Gastrocnemius medialis (tissue), 4 donors: ENCODE data around the gene TBCD. TPM values are rescaled to one million over a fixed set of nuclear protein-coding genes. Genes with fewer than 3 reads are reported as not detected.
A peak's percentile ranks its signal among the peaks of the same experiment; 100 is the strongest.

Source experiments
- ATAC-seq, 2 donors: fragments of 150-250 bp; one replicate each; pipeline ENCODE4 v1.9.1; 2016
- DNase-seq, 2 donors: peaks; one replicate each; pipeline ENCODE4 v3.0.0-alpha.2; 2019
- H3K27ac ChIP-seq, 4 donors: fragments of 200-600 bp; sonication (generic); 1 replicate in 1 of 4; 2 replicates in 3 of 4; pipeline ENCODE4 v1.5.1; 2016 to 2018; ENCODE audit warnings: mild to moderate bottlenecking in 2 of 4, moderate library complexity in 1 of 4
- H3K27me3 ChIP-seq, 3 donors: fragments of 200-600 bp; sonication (generic) in 2 of 3; 1 replicate in 1 of 3; 2 replicates in 2 of 3; pipeline versions ENCODE4 v1.5.1 to v1.6.0; 2016 to 2019; ENCODE audit warnings: mild to moderate bottlenecking in 1 of 3, moderate library complexity in 1 of 3
- H3K36me3 ChIP-seq, 2 donors: fragments of 200-600 bp; sonication (generic) in 1 of 2; one replicate each; pipeline ENCODE4 v1.5.1; 2017 to 2018
- H3K4me1 ChIP-seq, 2 donors: fragments of 200-600 bp; sonication (generic) in 1 of 2; one replicate each; pipeline ENCODE4 v1.5.1; 2016 to 2017; ENCODE audit warnings: mild to moderate bottlenecking in 2 of 2
- H3K4me3 ChIP-seq, 4 donors: fragments of 200-600 bp; sonication (generic) in 3 of 4; 1 replicate in 1 of 4; 2 replicates in 3 of 4; pipeline ENCODE4 v1.5.1; 2016 to 2019; ENCODE audit warnings: mild to moderate bottlenecking in 2 of 4
- H3K9me3 ChIP-seq, 3 donors: fragments of 200-600 bp; sonication (generic) in 2 of 3; 1 replicate in 1 of 3; 2 replicates in 2 of 3; pipeline ENCODE4 v1.5.1; 2016 to 2019
- CTCF ChIP-seq, 5 experiments: fragments of 450-650 bp in 3 of 5; fragments of 200-600 bp in 2 of 5; sonication (generic) in 2 of 5; IDR thresholded peaks in 4 of 5; conservative IDR thresholded peaks in 1 of 5; 1 replicate in 4 of 5; 2 replicates in 1 of 5; pipeline ENCODE4 v1.5.1; 2016 to 2019; ENCODE audit warnings: antibody characterized with exemption in 5 of 5, mild to moderate bottlenecking in 3 of 5, moderate library complexity in 3 of 5
- POLR2A ChIP-seq, 2 donors: fragments of 450-650 bp; IDR thresholded peaks; one replicate each; pipeline ENCODE4 v1.6.1; 2017; ENCODE audit warnings: antibody characterized with exemption in 2 of 2, mild to moderate bottlenecking in 2 of 2, moderate library complexity in 2 of 2
- in situ Hi-C, 4 donors: fragments of 200-750 bp; cut with MboI; loops; one replicate each; pipeline versions ENCODE4 v1.15.0 to v1.8.0; 2017; ENCODE audit warnings: low sequenced_read_pairs in 4 of 4
- intact Hi-C: fragments of 100-400 bp; cut with DNase I; formaldehyde crosslinking; loops from one replicate; pipeline ENCODE4 v1.15.1; 2023; ENCODE audit warnings: low total_unique reads
- total RNA-seq, 4 donors: library from RNA; depleted of rRNA; stranded (reverse); fragments of >200 nt; gene quantifications; one replicate each; pipeline versions ENCODE4 v1.1.0 to v1.2.3, GENCODE V29; 2016

TBCD gene
- total RNA-seq, 4 donors from 2014 or later: 18.0 to 50.4 (median 33.3) TPM

- no peaks in the 10 kb centered on the region for H3K9me3 ChIP-seq
- peaks cover 11 to 36% of the 10 kb centered on the region in 2 donors for H3K4me1 ChIP-seq
- no peak for TF ChIP-seq CTCF (IDR thresholded peaks at IDR 0.05 in 4 of 5, conservative IDR thresholded peaks at IDR 0.05 in 1 of 5)
- no peak for TF ChIP-seq POLR2A (IDR thresholded peaks at IDR 0.05)
- peak; percentile 70 to 82 for DNase-seq
- no peaks in the 10 kb centered on the region for H3K27me3 ChIP-seq
- peak; percentile 49 to 60 for ATAC-seq
- in situ Hi-C loops: no loop called here
- H3K27ac ChIP-seq: peak overlapping the region; percentile 32 to 61 (median 50)
- H3K4me3 ChIP-seq: no peak overlapping the region
- H3K36me3 ChIP-seq: no peaks in the 10 kb centered on the region
- intact Hi-C loops: no loop called here
Measured at GRCh38 chr17:82881900-82882714, 130.2 kb downstream of the TBCD start.

GRCh38 chr17:82882715-82883418 lies 131.0 kb downstream of the TBCD start:
- Histone ChIP-seq H3K9me3 (no peaks in the 10 kb centered on the region), H3K27ac (peak overlapping the region in 1 of 4 donors; percentile 61), H3K4me1 (peaks cover 11 to 28% of the 10 kb centered on the region in 2 donors), H3K27me3 (no peaks in the 10 kb centered on the region), H3K4me3 (no peak overlapping the region), H3K36me3 (no peaks in the 10 kb centered on the region)
- no peak for DNase-seq
- in situ Hi-C loops (no loop called here), intact Hi-C loops (no loop called here)
- no peak for TF ChIP-seq CTCF (IDR thresholded peaks at IDR 0.05 in 4 of 5, conservative IDR thresholded peaks at IDR 0.05 in 1 of 5)
- TF ChIP-seq POLR2A (IDR thresholded peaks at IDR 0.05): no peak
- no peak for ATAC-seq

GRCh38 chr17:82883419-82884031 lies 131.7 kb downstream of the TBCD start:
- H3K4me3 ChIP-seq: no peak overlapping the region
- no peak overlapping the region for H3K27ac ChIP-seq
- no peak for TF ChIP-seq POLR2A (IDR thresholded peaks at IDR 0.05)
- no peak for TF ChIP-seq CTCF (IDR thresholded peaks at IDR 0.05 in 4 of 5, conservative IDR thresholded peaks at IDR 0.05 in 1 of 5)
- peaks cover 12 to 27% of the 10 kb centered on the region in 2 donors for H3K4me1 ChIP-seq
- ATAC-seq (no peak), DNase-seq (no peak)
- in situ Hi-C loops: no loop called here
- intact Hi-C loops: no loop called here
- no peaks in the 10 kb centered on the region for H3K27me3 ChIP-seq
- H3K9me3 ChIP-seq: no peaks in the 10 kb centered on the region
- H3K36me3 ChIP-seq: no peaks in the 10 kb centered on the region

- Histone ChIP-seq H3K9me3 (no peaks in the 10 kb centered on the region), H3K36me3 (no peaks in the 10 kb centered on the region), H3K27ac (peak overlapping the region in 3 of 4 donors; percentile 27 to 61 (median 60)), H3K4me3 (no peak overlapping the region), H3K4me1 (peaks cover 21 to 36% of the 10 kb centered on the region in 2 donors), H3K27me3 (no peaks in the 10 kb centered on the region)
- TF ChIP-seq CTCF (IDR thresholded peaks at IDR 0.05 in 4 of 5, conservative IDR thresholded peaks at IDR 0.05 in 1 of 5) (no peak), POLR2A (IDR thresholded peaks at IDR 0.05) (no peak)
- DNase-seq (no peak), ATAC-seq (no peak)
- intact Hi-C loops (no loop called here), in situ Hi-C loops (no loop called here)
Measured at GRCh38 chr17:82884341-82884969, 132.6 kb downstream of the TBCD start.
